HPDE6-E6E7 (cell line): ENCODE results near the gene MRPS18B.
"Not testable (repeated sequence)": the region's sequence is repeated elsewhere in the genome, so short reads cannot be mapped to it uniquely, and the experiment has no call there.

ENCODE experiments used
- DNase-seq: peaks from one replicate; pipeline ENCODE4 v3.0.0; 2011; ENCODE audit warnings: missing footprints; ENCODE audit errors: extremely low spot score

MRPS18B gene

GRCh38 chr6:30643656-30644055 lies 26.0 kb downstream of the MRPS18B start:
- DNase-seq = no peak

- DNase-seq = no peak
These were observed 27.1 kb downstream of the MRPS18B start for GRCh38 chr6:30644769-30645168.

DNA sequence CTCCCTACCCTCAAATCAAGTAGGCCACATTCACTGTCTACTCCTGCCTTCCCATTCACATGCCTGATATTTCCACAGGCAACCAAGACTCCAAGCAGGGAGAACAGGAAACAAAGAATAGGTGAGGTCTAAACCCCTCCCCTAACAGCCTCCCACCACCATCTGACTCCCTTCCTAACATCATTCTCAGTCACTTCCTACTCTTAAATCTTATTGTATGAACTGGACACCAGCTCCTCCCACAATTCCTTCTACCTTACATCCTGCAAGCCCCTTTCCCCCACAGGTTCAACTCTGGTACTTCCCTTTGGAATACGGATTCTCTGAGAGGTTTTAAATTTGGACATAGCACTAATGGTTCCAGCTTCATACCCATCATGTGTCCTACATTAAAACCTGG lies 28.3 kb downstream of the MRPS18B start:
- DNase-seq = no peak

- peak; percentile 95 for DNase-seq
These were observed 29.0 kb downstream of the MRPS18B start, which contains the start of gene C6orf136 for GRCh38 chr6:30646450-30647241. TSS of gene C6orf136 (plus strand) at chr6:30647133. CDS start at chr6:30647232, 99 bp downstream.

DNA sequence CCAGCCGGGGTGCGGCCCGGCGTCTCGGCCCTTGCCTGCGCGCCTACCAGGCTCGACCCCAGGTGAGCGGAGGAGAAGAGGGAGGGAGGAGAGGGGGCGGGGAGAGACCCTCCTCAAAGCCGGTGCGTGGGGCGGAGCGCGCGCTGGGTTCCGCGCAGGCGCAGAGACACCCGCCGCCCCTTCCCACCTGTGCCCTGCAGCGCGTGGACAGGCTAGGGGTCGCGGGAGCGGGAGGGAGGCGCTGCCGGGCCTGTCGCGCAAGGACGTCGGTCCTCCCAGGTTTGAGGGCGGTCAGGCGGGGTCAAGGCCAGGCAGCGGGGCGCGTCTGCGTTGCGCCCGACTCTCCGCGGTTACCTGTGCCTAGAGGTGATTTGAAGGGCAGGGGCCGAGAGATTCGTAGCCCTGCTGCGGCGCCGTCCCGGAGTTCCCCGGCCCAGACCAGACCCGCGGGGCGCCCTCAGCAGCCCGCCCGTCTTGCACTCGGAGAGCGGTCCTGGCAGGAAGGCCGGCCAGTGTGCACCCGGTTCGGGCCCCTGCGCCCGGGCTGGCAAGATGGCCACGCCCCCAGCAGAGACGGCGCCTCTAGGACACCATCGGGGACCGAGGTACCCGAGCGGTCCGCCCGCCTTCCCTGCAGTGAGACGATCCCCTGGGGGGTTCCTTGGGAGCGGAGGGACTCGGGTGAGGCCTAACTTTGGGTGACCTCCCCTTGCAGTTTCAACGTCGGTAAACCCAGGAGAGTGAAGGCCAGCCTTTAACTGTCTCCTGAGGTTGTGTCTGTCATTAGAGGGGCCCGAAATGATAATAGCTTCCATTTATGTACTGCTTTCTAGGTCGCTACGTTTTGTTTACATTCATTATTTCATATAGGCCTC lies 29.8 kb downstream of the MRPS18B start:
- DNase-seq = peak; percentile 48

DNA sequence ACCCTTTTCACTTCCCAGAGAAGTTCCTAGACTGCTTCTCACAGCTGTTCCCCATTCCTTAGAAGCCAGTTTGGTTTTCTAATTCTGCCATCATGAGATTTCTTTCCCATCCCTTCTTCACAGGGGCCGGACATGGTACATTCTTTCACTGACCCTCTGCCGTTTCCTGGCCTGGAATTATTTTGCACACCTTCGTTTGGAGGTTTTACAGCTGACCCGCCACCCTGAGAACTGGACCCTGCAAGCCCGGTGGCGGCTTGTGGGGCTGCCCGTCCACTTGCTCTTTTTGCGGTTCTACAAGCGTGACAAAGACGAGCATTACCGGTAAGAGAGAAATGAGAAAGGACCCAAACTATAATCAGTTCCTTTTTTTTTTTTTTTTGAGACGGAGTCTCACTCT lies 33.5 kb downstream of the MRPS18B start:
- no peak for DNase-seq

DNA sequence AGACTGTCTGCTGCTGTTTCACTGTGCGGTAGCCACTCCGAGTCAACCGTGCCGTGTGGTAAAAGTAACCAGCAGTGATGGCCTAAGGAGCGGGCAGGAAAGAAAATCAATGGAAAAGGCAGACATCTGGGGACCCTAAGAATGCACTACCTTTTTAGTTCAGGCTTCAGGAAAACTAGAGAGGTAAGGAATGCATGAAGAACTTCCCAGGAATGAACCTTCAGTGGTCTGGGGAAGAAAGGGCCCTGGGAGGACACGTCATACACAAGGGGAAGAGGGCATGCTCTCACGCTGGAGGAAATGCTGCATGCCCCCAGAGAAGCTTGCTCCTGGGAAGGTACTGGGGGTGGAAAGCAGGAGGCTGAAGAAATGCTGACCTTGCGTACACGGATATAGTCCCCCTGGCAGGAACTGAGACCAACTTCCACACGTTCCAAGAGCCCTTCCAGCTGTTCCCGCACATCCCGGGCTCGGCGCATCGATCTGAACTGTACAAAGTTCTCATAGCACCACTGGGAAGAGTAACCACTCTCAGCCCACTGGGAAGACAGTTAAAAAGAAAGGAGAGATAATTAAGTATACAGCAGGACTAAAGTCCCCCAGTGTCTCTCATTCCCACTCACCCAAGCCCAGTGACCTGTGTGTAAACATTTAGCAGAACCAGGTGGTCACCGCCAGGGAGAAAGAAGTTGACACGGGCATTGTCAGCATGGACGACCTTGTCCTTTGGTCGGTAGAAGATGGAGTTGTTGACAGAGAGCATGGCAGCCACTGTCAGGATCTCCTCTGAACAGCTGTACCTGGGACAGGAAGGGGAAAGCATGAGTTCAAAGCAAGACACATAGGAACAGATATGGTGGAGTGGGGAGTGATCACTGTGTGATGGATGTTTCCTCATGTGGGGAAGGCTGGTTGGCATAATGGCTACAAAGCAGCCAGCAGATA lies 37.4 kb downstream of the MRPS18B start:
- DNase-seq = no peak

GRCh38 chr6:30655743-30656094 lies 38.1 kb downstream of the MRPS18B start:
- no peak for DNase-seq

GRCh38 chr6:30656513-30656912 lies 38.9 kb downstream of the MRPS18B start:
- DNase-seq = no peak

DNA sequence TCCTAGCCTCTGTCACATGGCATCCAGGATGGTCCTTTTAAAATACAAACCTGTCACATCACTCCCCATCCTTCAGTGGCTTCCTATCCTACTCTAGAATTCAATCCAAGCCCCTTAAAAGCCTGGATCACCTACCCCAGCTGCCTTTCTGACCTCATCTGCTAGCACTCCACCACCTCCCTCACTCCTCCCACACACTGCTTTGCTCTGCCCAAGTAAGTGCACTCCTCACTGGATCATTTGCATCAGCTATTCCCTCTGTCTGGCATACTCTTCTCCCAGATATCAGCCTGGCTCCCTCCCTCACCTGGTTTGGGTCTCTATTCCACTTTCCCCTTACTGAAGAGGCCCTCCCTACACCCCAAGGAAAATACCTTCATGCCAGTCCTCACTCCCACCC lies 39.8 kb downstream of the MRPS18B start:
- no peak for DNase-seq

DNA sequence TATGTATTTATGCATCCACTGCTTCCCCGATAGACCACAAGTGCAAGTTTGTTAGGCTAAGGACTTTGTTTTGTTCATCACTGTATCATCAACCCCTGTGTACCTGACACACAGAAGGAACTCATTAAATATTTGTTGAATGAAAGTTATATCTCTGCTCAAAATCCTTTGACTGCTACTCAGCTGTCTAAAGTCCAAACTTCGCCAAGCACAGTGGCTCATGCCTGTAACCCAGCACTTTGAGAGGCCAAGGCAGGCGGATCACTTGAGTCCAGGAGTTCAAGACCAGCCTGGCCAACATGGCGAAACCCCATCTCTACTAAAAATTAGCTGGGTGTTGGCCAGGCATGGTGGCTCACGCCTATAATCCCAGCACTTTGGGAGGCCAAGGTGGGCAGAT lies 40.3 kb downstream of the MRPS18B start:
- not testable (repeated sequence) for DNase-seq

DNA sequence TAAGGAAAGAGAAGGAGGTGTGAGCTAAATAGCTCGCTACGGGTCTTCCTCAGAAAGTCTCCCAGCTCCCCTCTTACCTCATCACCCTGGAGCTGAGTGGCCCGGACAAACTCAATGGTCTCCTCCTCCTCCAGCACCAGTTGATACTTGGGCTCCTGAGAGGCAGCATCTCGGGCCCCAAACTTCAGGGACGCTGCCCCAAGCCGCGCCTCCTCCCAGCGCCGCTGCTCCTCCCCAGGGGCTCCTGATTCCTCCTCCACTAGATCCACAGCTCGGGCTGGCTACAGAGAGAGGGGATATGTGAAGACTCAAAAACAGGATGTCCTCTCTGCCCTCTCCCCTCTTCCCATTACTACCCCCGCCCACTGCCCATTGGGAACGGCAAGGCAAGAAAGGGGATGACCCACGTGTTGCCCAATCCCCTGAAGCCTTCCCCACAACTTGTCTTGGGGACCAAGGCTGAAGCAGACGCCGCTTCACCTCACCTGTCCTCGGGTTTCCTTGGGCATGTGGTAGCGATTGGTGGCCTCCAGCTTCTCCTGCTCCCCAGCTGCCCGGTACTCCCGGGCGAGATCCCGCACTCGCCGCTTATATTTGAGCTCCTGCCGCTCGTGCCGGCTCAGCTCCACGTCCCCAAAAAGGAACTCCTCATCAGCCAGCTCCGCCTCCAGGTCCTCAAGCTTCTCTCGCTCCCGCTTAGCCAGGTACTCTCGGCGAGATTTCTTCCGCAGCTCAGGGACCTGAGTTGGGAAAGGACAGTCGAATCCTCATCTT lies 47.5 kb downstream of the MRPS18B start:
- no peak for DNase-seq

GRCh38 chr6:30666300-30666699 lies 48.7 kb downstream of the MRPS18B start:
- not testable (repeated sequence) for DNase-seq

DNA sequence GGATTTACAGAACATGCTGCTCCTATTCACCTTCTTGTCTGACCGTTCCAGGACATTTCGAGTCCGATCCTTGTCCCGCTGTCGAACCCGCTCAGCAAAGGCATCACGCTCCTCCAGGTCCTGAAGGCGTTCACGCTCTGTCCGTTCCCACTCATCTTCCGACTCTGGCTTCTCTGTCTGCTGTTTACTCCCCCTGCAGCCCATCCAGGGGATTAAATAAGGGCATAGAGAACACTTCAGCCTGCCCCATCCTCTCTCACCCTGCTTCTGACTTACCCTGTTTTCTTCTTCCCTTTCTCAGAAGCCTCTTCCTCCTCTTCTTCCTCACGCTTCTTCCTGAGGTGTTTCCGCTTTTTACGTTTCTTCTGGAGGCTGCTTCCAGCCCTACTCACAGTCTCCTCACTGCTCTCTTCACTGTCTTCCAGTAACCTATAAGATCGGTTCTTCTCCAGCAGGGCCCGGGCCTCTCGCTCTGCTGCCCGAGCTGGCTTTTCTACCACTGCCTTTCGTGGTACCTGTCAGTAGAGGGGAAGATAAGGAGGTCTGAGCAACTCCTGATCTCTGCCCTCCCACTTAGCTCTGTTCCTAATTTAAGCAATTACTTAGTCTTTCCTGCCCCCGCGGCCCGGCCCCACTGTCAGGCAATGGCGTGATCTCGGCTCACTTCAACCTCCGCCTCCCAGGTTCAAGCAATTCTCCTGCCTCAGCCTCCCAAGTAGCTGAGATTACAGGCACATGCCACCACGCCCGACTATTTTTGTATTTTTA lies 53.3 kb downstream of the MRPS18B start:
- DNase-seq = no peak

GRCh38 chr6:30672445-30673253 lies 55.0 kb downstream of the MRPS18B start, which contains the start of gene DHX16:
TSS of gene DHX16 (minus strand) at chr6:30673006. CDS start at chr6:30672841, 165 bp downstream.
- DNase-seq = peak; percentile 89
